WTC11 (cell line): Measurements from ENCODE around the gene ZNF26. TPM values are rescaled to one million over a fixed set of nuclear protein-coding genes. Genes with fewer than 3 reads are reported as not detected.

Source experiments
- ATAC-seq: fragments of 200-7000 bp; cut with Tn5 transposase; 2 replicates; pipeline ENCODE4 v1.10.0; 2021; ENCODE audit warnings: mild to moderate bottlenecking, moderate library complexity
- CTCF ChIA-PET: fragments of 300-600 bp; sonication (Branson Sonifier 250); formaldehyde crosslinking; loops from one replicate; lab custom pipeline; 2021; ENCODE audit warnings: antibody characterized with exemption; lab: Charles Lee
- POLR2A ChIA-PET: fragments of 350-600 bp; sonication (Branson Sonifier 250); formaldehyde crosslinking; loops from one replicate; lab custom pipeline; 2021; ENCODE audit warnings: antibody characterized with exemption; lab: Charles Lee
- DNase-seq: peaks from one replicate; pipeline ENCODE4 v3.0.0; 2021; ENCODE audit warnings: low spot score
- H3K27ac Mint-ChIP-seq: 2 replicates; pipeline ENCODE4 v1.8.0; 2021; ENCODE audit warnings: mixed read lengths
- H3K27me3 Mint-ChIP-seq: 2 replicates; pipeline ENCODE4 v1.8.0; 2021; ENCODE audit warnings: low read depth, mild to moderate bottlenecking, moderate library complexity, mixed read lengths
- H3K36me3 Mint-ChIP-seq: 2 replicates; pipeline ENCODE4 v1.8.0; 2021; ENCODE audit warnings: mixed read lengths
- H3K4me1 Mint-ChIP-seq: 2 replicates; pipeline ENCODE4 v1.8.0; 2022; ENCODE audit warnings: mixed read lengths
- H3K4me3 Mint-ChIP-seq: 2 replicates; pipeline ENCODE4 v1.8.0; 2021; ENCODE audit warnings: mild to moderate bottlenecking, moderate library complexity, mixed read lengths
- H3K9me3 Mint-ChIP-seq: 2 replicates; pipeline ENCODE4 v1.8.0; 2021; ENCODE audit warnings: mixed read lengths
- ARID4B ChIP-seq: sonication (generic); formaldehyde crosslinking; IDR thresholded peaks from 2 replicates; pipeline ENCODE4 v1.8.0; 2023; ENCODE audit warnings: missing genetic modification reagents, mild to moderate bottlenecking, borderline replicate concordance
- CREB1 ChIP-seq: sonication (generic); formaldehyde crosslinking; IDR thresholded peaks from 2 replicates; pipeline ENCODE4 v1.8.0; 2023; ENCODE audit warnings: mild to moderate bottlenecking, missing genetic modification reagents
- ESRRA ChIP-seq: sonication (generic); formaldehyde crosslinking; IDR thresholded peaks from 2 replicates; pipeline ENCODE4 v1.8.1; 2022; ENCODE audit warnings: mild to moderate bottlenecking, missing genetic modification reagents, borderline replicate concordance
- IRF2 ChIP-seq: sonication (generic); formaldehyde crosslinking; IDR thresholded peaks from 2 replicates; pipeline ENCODE4 v1.8.0; 2022; ENCODE audit warnings: low read depth, missing genetic modification reagents, borderline replicate concordance
- MYBL2 ChIP-seq: sonication (generic); formaldehyde crosslinking; IDR thresholded peaks from 2 replicates; pipeline ENCODE4 v1.8.1; 2023; ENCODE audit warnings: mild to moderate bottlenecking, moderate library complexity, missing genetic modification reagents
- NFE2L1 ChIP-seq: sonication (generic); formaldehyde crosslinking; IDR thresholded peaks from 2 replicates; pipeline ENCODE4 v1.8.1; 2023; ENCODE audit warnings: missing genetic modification reagents
- NFYB ChIP-seq: sonication (generic); formaldehyde crosslinking; conservative IDR thresholded peaks from 2 replicates; pipeline ENCODE4 v1.8.0; 2022; ENCODE audit warnings: low read depth, missing genetic modification reagents
- NR2C2 ChIP-seq: sonication (generic); formaldehyde crosslinking; IDR thresholded peaks from 2 replicates; pipeline ENCODE4 v1.8.0; 2022; ENCODE audit warnings: mild to moderate bottlenecking, missing genetic modification reagents
- PRDM15 ChIP-seq: sonication (generic); formaldehyde crosslinking; IDR thresholded peaks from 2 replicates; pipeline ENCODE4 v1.8.0; 2022; ENCODE audit warnings: missing genetic modification reagents
- PRRX2 ChIP-seq: fragments of 250-450 bp; sonication (Bioruptor Pico); IDR thresholded peaks from 2 replicates; pipeline ENCODE4 v1.8.0; 2021; ENCODE audit warnings: mild to moderate bottlenecking
- STAT6 ChIP-seq: sonication (generic); formaldehyde crosslinking; conservative IDR thresholded peaks from 2 replicates; pipeline ENCODE4 v1.8.1; 2023; ENCODE audit warnings: mild to moderate bottlenecking, low read depth, missing genetic modification reagents, moderate library complexity
- TEAD1 ChIP-seq: sonication (generic); formaldehyde crosslinking; IDR thresholded peaks from 2 replicates; pipeline ENCODE4 v1.8.0; 2022; ENCODE audit warnings: mild to moderate bottlenecking, missing genetic modification reagents
- ZBTB43 ChIP-seq: sonication (generic); formaldehyde crosslinking; IDR thresholded peaks from 2 replicates; pipeline ENCODE4 v1.8.1; 2023; ENCODE audit warnings: mild to moderate bottlenecking, missing genetic modification reagents
- ZNF138 ChIP-seq: sonication (generic); formaldehyde crosslinking; conservative IDR thresholded peaks from 2 replicates; pipeline ENCODE4 v1.8.1; 2022; ENCODE audit warnings: mild to moderate bottlenecking, moderate library complexity, missing genetic modification reagents
- ZNF263 ChIP-seq: sonication (generic); formaldehyde crosslinking; IDR thresholded peaks from 2 replicates; pipeline ENCODE4 v1.8.1; 2022; ENCODE audit warnings: low read depth, mild to moderate bottlenecking, moderate library complexity, missing genetic modification reagents
- ZNF423 ChIP-seq: fragments of 250-450 bp; sonication (Bioruptor Pico); IDR thresholded peaks from 2 replicates; pipeline ENCODE4 v2.1.2; 2022; ENCODE audit warnings: mild to moderate bottlenecking, moderate library complexity
- ZNF671 ChIP-seq: fragments of 250-450 bp; sonication (Bioruptor Pico); IDR thresholded peaks from 2 replicates; pipeline ENCODE4 v1.8.0; 2021; ENCODE audit warnings: mild to moderate bottlenecking
- total RNA-seq: library from RNA; stranded (reverse); gene quantifications from 3 replicates; pipeline ENCODE4 v1.2.3, GENCODE V29; 2021
- TF ChIP-seq, protein P1 (sequence below): fragments of 250-450 bp; sonication (Bioruptor Pico); IDR thresholded peaks from 2 replicates; pipeline ENCODE4 v1.9.0; 2021; ENCODE audit warnings: mild to moderate bottlenecking
- TF ChIP-seq, protein P2 (sequence below): fragments of 250-450 bp; sonication (Bioruptor Pico); IDR thresholded peaks from 2 replicates; pipeline ENCODE4 v1.9.0; 2021; ENCODE audit warnings: mild to moderate bottlenecking

Gene ZNF26
- total RNA-seq, 1 experiment from 2014 or later: 11.9 TPM

DNA sequence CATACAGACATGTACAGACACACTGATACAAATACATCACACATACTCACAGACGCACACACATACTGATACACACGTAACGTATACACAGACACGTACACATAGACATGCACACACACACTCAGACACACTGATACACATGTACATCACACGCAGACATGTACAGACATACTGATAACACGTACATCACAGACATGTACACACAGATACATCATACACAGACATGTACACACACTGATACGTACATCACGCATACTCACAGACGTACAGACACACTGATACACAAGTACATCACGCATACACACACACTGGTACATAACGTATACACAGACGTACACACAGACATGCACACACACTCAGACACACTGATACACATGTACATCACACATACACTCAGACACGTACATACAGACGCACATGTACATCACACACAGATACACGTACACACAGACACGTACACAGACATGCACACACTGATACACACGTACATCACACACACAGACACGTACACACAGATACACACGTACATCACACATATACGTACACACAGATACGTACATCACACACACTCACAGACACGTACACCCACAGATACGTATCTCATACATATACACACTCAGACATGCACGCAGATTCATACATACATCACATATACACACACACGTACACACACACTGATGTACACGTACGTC lies 35.2 kb upstream of the ZNF26 start:
- CTCF ChIA-PET: no interaction called here
- TF ChIP-seq NR2C2 (CRISPR knock-in tag) (no peak), IRF2 (CRISPR knock-in tag) (no peak), ZNF138 (0 out of 2 replicates have a peak, but pooled peaks have one; percentile 53), ZNF423 (CRISPR knock-in tag) (no peak)
- Mint-ChIP-seq H3K27me3 (no peaks in the 10 kb centered on the region; the same call in none of the 2 replicates), H3K4me1 (peaks cover 9% of the 10 kb centered on the region), H3K27ac (no peak overlapping the region), H3K9me3 (peaks cover 34% of the 10 kb centered on the region), H3K36me3 (peaks cover 40% of the 10 kb centered on the region), H3K4me3 (no peak overlapping the region)
- no peak for DNase-seq
- no peak for ATAC-seq
- POLR2A ChIA-PET: no interaction called here

DNA sequence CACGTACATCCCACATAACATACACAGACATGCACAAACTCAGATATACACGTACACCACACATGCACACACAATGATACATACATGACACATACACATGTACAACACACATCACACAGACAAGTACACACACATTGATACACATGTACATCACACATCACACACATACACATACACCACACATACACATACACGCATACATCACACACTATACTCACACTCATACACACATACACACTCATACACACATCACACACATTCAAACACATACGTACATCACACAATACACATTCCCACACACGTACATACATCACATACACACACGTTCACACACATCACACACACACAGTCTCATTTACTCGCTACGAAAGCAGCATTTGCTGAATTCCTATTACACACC lies 34.5 kb upstream of the ZNF26 start:
- POLR2A ChIA-PET: no interaction called here
- no peaks in the 10 kb centered on the region; the same call in none of the 2 replicates for H3K27me3 Mint-ChIP-seq
- H3K27ac Mint-ChIP-seq: no peak overlapping the region
- H3K4me1 Mint-ChIP-seq: peaks cover 12% of the 10 kb centered on the region
- H3K36me3 Mint-ChIP-seq: peaks cover 41% of the 10 kb centered on the region
- TF ChIP-seq ZNF263 (CRISPR knock-in tag) (no peak), ARID4B (CRISPR knock-in tag) (no peak), MYBL2 (CRISPR knock-in tag) (no peak), NFYB (no peak), NFE2L1 (CRISPR knock-in tag) (no peak), PRRX2 (CRISPR knock-in tag) (no peak), CREB1 (CRISPR knock-in tag) (no peak), PRDM15 (CRISPR knock-in tag) (no peak), ZNF423 (CRISPR knock-in tag) (no peak), ESRRA (CRISPR knock-in tag) (no peak), TEAD1 (no peak), STAT6 (CRISPR knock-in tag) (no peak), ZBTB43 (CRISPR knock-in tag) (no peak), NR2C2 (CRISPR knock-in tag) (no peak), ZNF671 (CRISPR knock-in tag) (no peak)
- TF ChIP-seq, protein P1, sequence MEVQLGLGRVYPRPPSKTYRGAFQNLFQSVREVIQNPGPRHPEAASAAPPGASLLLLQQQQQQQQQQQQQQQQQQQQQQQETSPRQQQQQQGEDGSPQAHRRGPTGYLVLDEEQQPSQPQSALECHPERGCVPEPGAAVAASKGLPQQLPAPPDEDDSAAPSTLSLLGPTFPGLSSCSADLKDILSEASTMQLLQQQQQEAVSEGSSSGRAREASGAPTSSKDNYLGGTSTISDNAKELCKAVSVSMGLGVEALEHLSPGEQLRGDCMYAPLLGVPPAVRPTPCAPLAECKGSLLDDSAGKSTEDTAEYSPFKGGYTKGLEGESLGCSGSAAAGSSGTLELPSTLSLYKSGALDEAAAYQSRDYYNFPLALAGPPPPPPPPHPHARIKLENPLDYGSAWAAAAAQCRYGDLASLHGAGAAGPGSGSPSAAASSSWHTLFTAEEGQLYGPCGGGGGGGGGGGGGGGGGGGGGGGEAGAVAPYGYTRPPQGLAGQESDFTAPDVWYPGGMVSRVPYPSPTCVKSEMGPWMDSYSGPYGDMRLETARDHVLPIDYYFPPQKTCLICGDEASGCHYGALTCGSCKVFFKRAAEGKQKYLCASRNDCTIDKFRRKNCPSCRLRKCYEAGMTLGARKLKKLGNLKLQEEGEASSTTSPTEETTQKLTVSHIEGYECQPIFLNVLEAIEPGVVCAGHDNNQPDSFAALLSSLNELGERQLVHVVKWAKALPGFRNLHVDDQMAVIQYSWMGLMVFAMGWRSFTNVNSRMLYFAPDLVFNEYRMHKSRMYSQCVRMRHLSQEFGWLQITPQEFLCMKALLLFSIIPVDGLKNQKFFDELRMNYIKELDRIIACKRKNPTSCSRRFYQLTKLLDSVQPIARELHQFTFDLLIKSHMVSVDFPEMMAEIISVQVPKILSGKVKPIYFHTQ (CRISPR knock-in tag): no peak
- TF ChIP-seq, protein P2, sequence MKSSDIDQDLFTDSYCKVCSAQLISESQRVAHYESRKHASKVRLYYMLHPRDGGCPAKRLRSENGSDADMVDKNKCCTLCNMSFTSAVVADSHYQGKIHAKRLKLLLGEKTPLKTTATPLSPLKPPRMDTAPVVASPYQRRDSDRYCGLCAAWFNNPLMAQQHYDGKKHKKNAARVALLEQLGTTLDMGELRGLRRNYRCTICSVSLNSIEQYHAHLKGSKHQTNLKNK (CRISPR knock-in tag): no peak
- TF ChIP-seq, all 79 proteins: peak for 0
- CTCF ChIA-PET: no interaction called here
- Mint-ChIP-seq H3K9me3 (peaks cover 35% of the 10 kb centered on the region), H3K4me3 (no peak overlapping the region)
- ATAC-seq (no peak), DNase-seq (no peak)
